Fibroblast of lung (primary cell): ENCODE measurements around the gene TTLL11.

Source experiments
- EZH2 ChIP-seq: IDR thresholded peaks from 2 replicates; pipeline ENCODE4 v1.5.1; 2012; ENCODE audit warnings: low read length, control low read depth, mild to moderate bottlenecking; ENCODE audit errors: missing control alignments
- TF ChIP-seq, protein P1 (sequence below), 2 donors: IDR thresholded peaks in 1 of 2; conservative IDR thresholded peaks in 1 of 2; 1 replicate in 1 of 2; 2 replicates in 1 of 2; pipeline ENCODE4 v1.5.1; 2011 to 2012; ENCODE audit warnings: low read length in 2 of 2, control low read depth in 1 of 2, inconsistent platforms in 1 of 2, low read depth in 1 of 2, mild to moderate bottlenecking in 1 of 2

GRCh38 chr9:121865884-121866283 lies 227.2 kb downstream of the TTLL11 start:
- TF ChIP-seq, protein P1, sequence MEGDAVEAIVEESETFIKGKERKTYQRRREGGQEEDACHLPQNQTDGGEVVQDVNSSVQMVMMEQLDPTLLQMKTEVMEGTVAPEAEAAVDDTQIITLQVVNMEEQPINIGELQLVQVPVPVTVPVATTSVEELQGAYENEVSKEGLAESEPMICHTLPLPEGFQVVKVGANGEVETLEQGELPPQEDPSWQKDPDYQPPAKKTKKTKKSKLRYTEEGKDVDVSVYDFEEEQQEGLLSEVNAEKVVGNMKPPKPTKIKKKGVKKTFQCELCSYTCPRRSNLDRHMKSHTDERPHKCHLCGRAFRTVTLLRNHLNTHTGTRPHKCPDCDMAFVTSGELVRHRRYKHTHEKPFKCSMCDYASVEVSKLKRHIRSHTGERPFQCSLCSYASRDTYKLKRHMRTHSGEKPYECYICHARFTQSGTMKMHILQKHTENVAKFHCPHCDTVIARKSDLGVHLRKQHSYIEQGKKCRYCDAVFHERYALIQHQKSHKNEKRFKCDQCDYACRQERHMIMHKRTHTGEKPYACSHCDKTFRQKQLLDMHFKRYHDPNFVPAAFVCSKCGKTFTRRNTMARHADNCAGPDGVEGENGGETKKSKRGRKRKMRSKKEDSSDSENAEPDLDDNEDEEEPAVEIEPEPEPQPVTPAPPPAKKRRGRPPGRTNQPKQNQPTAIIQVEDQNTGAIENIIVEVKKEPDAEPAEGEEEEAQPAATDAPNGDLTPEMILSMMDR (conservative IDR thresholded peaks at IDR 0.05 in 1 of 2, IDR thresholded peaks at IDR 0.05 in 1 of 2; ENCODE audit: low read depth in 1 of 2, low read length in 2 of 2): no peak
- no peak for TF ChIP-seq EZH2
